ENCODE measurements around the gene PEX5L.
"Not testable (repeated sequence)": the region's sequence is repeated elsewhere in the genome, so short reads cannot be mapped to it uniquely, and the experiment has no call there.

The PEX5L gene

DNA sequence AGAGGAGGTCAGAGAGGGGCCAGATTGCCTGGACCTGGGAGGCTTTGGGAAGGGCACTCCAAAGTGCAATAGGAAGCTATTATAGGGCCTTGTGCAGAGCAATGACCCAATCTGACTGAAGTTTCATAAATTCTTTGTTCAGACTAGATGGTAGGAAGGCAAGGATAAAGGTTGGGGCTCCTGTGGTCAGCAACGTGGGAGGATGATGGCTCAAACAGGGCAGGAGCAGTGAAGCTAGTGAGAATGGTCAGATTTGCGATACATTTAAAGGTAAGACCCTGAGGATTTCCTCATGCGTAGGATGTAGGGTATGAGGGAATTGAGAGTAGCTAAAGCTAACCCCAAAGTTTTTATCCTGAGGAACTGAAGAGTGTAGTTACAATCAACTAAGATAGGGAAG, 244.9 kb downstream of the PEX5L start:
- Histone ChIP-seq H3K27me3 (replicated peaks; ENCODE audit: insufficient read depth, low read length) (no peaks in the 10 kb centered on the region), H3K9me2 (replicated peaks; ENCODE audit: insufficient read depth, low read length) (no peaks in the 10 kb centered on the region), H3K4me2 (ENCODE audit: low read depth, low read length) (no peak overlapping the region), H3K36me3 (replicated peaks; ENCODE audit: insufficient read depth, low read length) (no peaks in the 10 kb centered on the region), H3K9me3 (replicated peaks; ENCODE audit: insufficient read depth, low read length) (no peaks in the 10 kb centered on the region), H3K27ac (ENCODE audit: low read length) (no peak overlapping the region), H3K4me3 (ENCODE audit: low read length) (no peak overlapping the region), H3K4me1 (ENCODE audit: low read length) (no peaks in the 10 kb centered on the region), H4K20me1 (ENCODE audit: insufficient read depth, low read length) (no peaks in the 10 kb centered on the region), H2AFZ (ENCODE audit: low read length) (no peak overlapping the region), H3K9ac (ENCODE audit: low read length) (no peak overlapping the region), H3K79me2 (ENCODE audit: low read length) (no peaks in the 10 kb centered on the region), H3F3A (ENCODE audit: insufficient read depth, low read length) (no peaks in the 10 kb centered on the region)
- no peak for DNase-seq
- TF ChIP-seq, protein P1, sequence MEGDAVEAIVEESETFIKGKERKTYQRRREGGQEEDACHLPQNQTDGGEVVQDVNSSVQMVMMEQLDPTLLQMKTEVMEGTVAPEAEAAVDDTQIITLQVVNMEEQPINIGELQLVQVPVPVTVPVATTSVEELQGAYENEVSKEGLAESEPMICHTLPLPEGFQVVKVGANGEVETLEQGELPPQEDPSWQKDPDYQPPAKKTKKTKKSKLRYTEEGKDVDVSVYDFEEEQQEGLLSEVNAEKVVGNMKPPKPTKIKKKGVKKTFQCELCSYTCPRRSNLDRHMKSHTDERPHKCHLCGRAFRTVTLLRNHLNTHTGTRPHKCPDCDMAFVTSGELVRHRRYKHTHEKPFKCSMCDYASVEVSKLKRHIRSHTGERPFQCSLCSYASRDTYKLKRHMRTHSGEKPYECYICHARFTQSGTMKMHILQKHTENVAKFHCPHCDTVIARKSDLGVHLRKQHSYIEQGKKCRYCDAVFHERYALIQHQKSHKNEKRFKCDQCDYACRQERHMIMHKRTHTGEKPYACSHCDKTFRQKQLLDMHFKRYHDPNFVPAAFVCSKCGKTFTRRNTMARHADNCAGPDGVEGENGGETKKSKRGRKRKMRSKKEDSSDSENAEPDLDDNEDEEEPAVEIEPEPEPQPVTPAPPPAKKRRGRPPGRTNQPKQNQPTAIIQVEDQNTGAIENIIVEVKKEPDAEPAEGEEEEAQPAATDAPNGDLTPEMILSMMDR (IDR thresholded peaks at IDR 0.05; ENCODE audit: low read length) = no peak
- TF ChIP-seq EZH2 (optimal IDR thresholded peaks at IDR 0.05; ENCODE audit: low read depth, low read length) = no peak
- TF ChIP-seq EZH2phosphoT487 (IDR thresholded peaks at IDR 0.05; ENCODE audit: low read length) = no peak

DNA sequence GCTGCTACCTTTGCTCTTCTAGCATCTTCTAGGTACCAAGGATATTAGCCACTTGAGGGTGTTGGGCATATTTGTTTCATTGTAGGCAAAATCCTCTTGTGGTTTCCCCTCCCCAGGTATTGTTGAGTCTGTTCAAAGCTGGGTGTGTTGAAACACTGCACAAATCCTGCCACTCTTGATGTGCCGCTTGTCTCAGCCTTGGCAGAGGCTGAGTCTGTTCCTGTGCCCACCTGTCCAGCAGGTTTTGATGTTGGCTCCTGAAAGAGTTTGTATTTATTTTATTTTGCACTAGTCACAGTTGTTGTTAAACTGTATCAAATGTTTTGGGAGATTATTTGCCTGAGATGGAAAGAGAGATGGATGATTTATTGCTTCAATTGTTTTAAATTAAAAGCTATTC, 247.7 kb downstream of the PEX5L start:
- no peak for DNase-seq
- Histone ChIP-seq H3K79me2 (ENCODE audit: low read length) (no peaks in the 10 kb centered on the region), H3F3A (ENCODE audit: insufficient read depth, low read length) (no peaks in the 10 kb centered on the region), H3K27me3 (replicated peaks; ENCODE audit: insufficient read depth, low read length) (no peaks in the 10 kb centered on the region), H3K4me2 (ENCODE audit: low read depth, low read length) (no peak overlapping the region), H2AFZ (ENCODE audit: low read length) (no peak overlapping the region), H3K4me3 (ENCODE audit: low read length) (no peak overlapping the region), H3K4me1 (ENCODE audit: low read length) (no peaks in the 10 kb centered on the region), H3K9me2 (replicated peaks; ENCODE audit: insufficient read depth, low read length) (no peaks in the 10 kb centered on the region), H4K20me1 (ENCODE audit: insufficient read depth, low read length) (no peaks in the 10 kb centered on the region), H3K36me3 (replicated peaks; ENCODE audit: insufficient read depth, low read length) (no peaks in the 10 kb centered on the region), H3K27ac (ENCODE audit: low read length) (no peak overlapping the region), H3K9ac (ENCODE audit: low read length) (no peak overlapping the region), H3K9me3 (replicated peaks; ENCODE audit: insufficient read depth, low read length) (no peaks in the 10 kb centered on the region)
- no peak for TF ChIP-seq EZH2phosphoT487 (IDR thresholded peaks at IDR 0.05; ENCODE audit: low read length)
- no peak for TF ChIP-seq EZH2 (optimal IDR thresholded peaks at IDR 0.05; ENCODE audit: low read depth, low read length)
- TF ChIP-seq, protein P1 (IDR thresholded peaks at IDR 0.05; ENCODE audit: low read length) = no peak

DNA sequence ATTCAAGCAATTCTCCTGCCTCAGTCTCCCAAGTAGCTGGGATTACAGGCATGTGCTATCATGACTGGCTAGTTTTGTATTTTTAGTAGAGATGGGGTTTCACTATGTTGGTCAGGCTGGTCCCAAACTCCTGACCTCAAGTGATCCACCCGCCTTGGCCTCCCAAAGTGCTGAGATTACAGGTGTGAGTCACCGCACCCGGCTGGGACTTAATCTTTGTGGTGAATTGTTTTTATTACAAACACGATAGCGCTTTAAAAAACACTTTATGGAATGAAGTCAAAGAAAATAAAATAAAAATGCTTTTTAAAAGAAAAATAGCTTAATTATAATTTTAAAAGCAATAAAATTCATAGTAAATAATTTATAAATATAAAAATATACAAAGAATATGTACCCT, 253.9 kb downstream of the PEX5L start:
- H4K20me1 ChIP-seq (ENCODE audit: insufficient read depth, low read length); H3K27ac ChIP-seq (ENCODE audit: low read length); H3K4me3 ChIP-seq (ENCODE audit: low read length); H3K9me3 ChIP-seq (replicated peaks; ENCODE audit: insufficient read depth, low read length); H3K4me2 ChIP-seq (ENCODE audit: low read depth, low read length); H3K36me3 ChIP-seq (replicated peaks; ENCODE audit: insufficient read depth, low read length); DNase-seq; H3K9me2 ChIP-seq (replicated peaks; ENCODE audit: insufficient read depth, low read length); H3F3A ChIP-seq (ENCODE audit: insufficient read depth, low read length); H3K9ac ChIP-seq (ENCODE audit: low read length); H2AFZ ChIP-seq (ENCODE audit: low read length); H3K79me2 ChIP-seq (ENCODE audit: low read length); H3K27me3 ChIP-seq (replicated peaks; ENCODE audit: insufficient read depth, low read length); H3K4me1 ChIP-seq (ENCODE audit: low read length): not testable (repeated sequence)

DNA sequence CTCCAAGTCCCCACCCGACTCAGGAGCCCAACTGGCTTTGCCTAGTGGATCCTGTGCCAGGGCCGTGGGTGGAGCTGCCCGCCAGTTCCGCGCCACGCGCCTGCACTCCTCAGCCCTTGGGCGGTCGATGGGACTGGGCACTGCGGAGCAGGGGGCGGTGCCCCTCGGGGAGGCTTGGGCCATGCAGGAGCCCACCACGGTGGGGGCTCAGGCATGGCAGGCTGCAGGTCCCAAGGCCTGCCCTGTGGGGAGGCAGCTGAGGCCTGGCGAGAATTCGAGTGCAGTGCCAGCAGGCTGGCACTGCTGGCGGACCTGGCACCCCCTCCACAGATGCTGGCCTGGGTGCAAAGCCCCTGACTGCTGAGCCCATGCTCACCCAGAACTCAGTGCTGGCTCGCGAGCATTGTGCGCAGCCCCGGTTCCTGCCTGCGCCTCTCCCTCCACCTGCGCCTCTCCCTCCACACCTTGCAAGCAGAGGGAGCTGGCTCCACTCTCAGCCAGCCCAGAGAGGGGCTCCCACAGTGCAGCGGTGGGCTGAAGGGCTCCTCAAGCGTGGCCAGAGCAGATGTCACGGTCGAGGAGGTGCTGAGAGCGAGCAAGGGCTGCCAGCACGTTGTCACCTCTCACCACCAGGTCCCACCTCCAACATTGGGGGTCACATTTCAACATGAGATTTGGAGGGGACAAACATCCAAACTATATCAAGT, 261.2 kb downstream of the PEX5L start:
- no peaks in the 10 kb centered on the region for H3K4me1 ChIP-seq (ENCODE audit: low read length)
- no peaks in the 10 kb centered on the region for H3K79me2 ChIP-seq (ENCODE audit: low read length)
- H2AFZ ChIP-seq (ENCODE audit: low read length) = no peak overlapping the region
- H3K9me3 ChIP-seq (replicated peaks; ENCODE audit: insufficient read depth, low read length) = no peaks in the 10 kb centered on the region
- no peak overlapping the region for H3K4me3 ChIP-seq (ENCODE audit: low read length)
- H3F3A ChIP-seq (ENCODE audit: insufficient read depth, low read length) = no peaks in the 10 kb centered on the region
- no peak overlapping the region for H3K27ac ChIP-seq (ENCODE audit: low read length)
- H4K20me1 ChIP-seq (ENCODE audit: insufficient read depth, low read length) = no peaks in the 10 kb centered on the region
- H3K36me3 ChIP-seq (replicated peaks; ENCODE audit: insufficient read depth, low read length) = 0 out of 2 replicates have a peak, but pooled peaks cover 4% of the 10 kb centered on the region
- DNase-seq = no peak
- H3K27me3 ChIP-seq (replicated peaks; ENCODE audit: insufficient read depth, low read length) = no peaks in the 10 kb centered on the region
- H3K4me2 ChIP-seq (ENCODE audit: low read depth, low read length) = no peak overlapping the region
- no peaks in the 10 kb centered on the region for H3K9me2 ChIP-seq (replicated peaks; ENCODE audit: insufficient read depth, low read length)
- TF ChIP-seq, protein P1 (IDR thresholded peaks at IDR 0.05; ENCODE audit: low read length) = no peak
- TF ChIP-seq EZH2phosphoT487 (IDR thresholded peaks at IDR 0.05; ENCODE audit: low read length) = no peak
- no peak overlapping the region for H3K9ac ChIP-seq (ENCODE audit: low read length)

All from MM.1S (cell line).